CD4-positive, alpha-beta T cell treated with Interleukin-2 at 100 ng/mL for 4 hours (primary cell): ENCODE results near the gene TMPRSS5.
"Not testable (repeated sequence)": the region's sequence is repeated elsewhere in the genome, so short reads cannot be mapped to it uniquely, and the experiment has no call there.

ENCODE experiments used
- DNase-seq: peaks from one replicate; pipeline ENCODE4 v3.0.0-alpha.2; 2020; ENCODE audit warnings: low spot score

The TMPRSS5 gene

DNA sequence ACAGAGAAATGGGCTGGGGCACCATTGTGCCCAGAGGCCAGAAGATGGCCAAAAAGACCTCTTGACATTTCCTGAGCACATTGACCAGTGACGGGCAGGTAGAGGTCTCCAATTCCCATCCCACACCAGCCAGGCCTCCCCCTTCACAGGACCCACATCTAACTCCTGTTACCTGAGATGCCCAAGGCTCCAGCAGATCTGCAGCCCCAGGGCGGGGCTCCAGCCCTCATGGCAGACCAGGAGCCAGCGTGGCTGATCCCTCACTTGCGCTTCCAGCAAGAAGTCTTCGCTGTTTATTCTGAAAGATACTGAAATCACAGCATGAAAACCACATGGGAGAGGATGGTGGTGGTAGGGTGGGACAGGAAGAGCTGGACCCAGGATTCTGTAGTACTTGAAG is 9.0 kb downstream of the TMPRSS5 start:
- DNase-seq = no peak

GRCh38 chr11:113695207-113695606 is 10.9 kb downstream of the TMPRSS5 start:
- no peak for DNase-seq

- no peak for DNase-seq
These were observed 11.7 kb downstream of the TMPRSS5 start for GRCh38 chr11:113694390-113694789.

DNA sequence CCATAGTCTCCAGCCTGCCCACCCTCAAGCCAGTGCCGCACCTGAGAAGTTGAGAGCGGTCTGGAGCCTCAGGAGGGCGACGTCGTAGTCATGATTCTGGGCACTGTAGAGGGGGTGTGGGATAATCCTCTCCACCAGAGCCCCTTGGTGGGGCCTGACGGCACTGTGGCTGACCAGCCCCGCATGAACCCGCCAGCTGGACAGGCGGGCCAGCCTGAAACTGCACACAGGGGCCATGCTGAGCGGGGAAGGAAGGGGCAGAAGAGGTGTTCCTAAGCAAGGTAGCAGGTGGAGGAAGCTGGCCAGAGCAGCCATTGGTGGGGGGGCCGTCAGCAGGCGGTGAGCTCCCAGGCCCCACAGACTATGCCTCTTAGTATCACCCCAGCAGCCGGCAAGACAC is 13.1 kb downstream of the TMPRSS5 start:
- no peak for DNase-seq

GRCh38 chr11:113690619-113691569 is 15.2 kb downstream of the TMPRSS5 start:
- no peak for DNase-seq

- DNase-seq = no peak
These were observed 16.1 kb downstream of the TMPRSS5 start for GRCh38 chr11:113689768-113690618.

DNA sequence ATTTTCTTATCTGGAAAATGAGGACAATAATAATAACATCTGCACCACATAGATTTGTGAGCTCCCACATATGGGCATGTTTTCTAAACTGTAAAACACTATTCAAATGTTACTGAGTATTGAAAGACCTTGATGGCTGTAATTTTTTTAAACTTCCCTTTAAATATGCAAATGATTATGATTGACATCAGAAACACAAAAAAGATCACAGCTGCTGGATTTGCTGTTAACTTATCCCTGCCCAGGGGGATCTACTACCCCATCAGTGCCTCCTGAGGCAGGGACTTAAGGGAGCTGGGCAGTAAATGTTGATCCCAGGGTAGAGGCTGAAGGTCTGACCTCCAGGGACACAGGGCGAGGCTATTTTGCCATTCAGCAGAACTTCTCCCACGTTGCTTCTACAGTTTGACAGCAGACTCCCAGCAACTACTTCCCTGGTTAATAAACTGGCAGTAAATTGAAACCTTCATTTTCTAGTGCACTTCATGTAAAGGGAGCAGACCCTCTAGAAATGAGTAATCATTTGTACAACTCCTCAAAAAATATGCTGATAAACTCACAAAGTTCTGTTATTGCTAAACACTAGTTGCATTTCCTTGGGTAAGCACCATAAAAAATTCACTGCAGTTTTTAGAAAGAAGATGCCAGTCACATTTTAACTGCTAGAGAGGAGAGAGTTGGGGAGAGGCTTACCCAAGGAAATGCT is 20.3 kb downstream of the TMPRSS5 start:
- no peak for DNase-seq

DNA sequence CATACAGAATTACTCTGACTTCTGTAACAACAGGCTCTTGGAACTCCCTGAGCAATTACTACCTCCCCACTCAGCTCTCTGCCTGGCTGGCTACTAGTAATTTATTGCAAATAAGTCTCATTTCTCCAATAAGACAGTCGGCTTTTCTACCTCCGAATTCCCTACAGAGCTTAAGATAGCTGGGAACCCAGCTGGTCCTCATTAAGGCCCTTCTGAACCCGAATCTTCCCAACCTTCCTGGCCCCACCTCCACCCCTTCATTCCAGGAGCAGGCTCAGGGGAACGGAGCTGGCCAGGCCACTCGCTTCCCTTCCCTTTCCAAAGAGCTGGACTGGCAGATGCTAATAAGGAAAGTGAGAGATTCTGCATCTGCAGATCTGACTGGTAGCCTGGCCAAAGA is 21.6 kb downstream of the TMPRSS5 start:
- DNase-seq = no peak

- no peak for DNase-seq
These were observed 22.5 kb downstream of the TMPRSS5 start for GRCh38 chr11:113683481-113684046.

DNA sequence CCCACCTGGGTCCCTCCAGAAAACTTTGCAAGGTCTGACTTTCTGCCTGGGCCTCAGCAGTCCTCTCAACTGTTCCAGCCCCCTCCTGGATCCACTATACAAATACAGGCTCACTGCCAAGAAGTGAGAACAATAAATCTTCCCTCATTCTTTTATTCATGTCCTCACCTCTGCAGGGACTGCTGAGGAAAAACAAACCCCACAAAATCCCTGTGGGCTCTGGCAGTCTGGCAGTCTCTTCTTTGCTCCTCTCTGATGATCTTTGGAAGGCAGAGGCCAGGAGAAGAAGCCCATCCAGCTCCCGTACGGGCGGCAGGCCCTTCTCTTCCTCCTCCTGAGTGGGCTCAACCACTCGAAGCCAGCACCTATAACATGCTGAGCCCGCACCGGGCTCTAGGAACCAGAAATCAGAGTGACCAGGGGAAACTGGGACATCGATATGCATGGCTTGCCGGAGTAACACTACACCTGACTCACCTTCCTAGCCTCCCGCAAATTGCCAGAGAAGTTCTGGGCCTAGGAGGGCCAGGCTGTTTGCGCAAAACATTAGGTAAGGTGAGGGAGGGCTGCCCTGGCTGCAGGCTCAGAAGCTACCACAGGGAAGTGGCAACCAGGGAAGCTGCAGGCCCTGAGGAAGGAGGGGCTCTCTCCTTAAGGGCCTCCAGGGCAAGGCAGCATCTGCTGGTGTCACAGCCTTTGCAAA is 24.2 kb downstream of the TMPRSS5 start:
- DNase-seq = no peak

DNA sequence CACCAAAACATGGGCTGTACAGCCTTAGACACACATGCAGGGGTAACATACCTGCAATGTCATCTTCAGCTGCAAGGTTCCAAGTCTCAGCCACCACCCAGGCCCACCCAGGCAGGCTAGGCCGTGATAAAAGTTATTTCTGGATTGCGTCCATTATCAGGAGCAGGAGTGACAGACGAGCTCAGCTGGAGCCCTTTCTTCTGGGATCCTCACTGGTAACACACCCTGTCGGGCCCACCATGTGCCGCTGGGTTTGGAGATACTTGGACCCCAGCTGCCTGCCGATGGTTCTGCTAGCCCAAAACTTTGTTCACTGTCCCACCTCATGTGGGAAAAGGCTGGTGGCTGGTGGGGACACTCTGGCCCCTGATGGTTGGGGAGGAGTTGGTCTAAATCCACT is 24.8 kb downstream of the TMPRSS5 start:
- no peak for DNase-seq

- no peak for DNase-seq
These were observed 28.4 kb downstream of the TMPRSS5 start for GRCh38 chr11:113677685-113678084.

GRCh38 chr11:113675565-113675964 is 30.5 kb downstream of the TMPRSS5 start:
- DNase-seq = no peak

DNA sequence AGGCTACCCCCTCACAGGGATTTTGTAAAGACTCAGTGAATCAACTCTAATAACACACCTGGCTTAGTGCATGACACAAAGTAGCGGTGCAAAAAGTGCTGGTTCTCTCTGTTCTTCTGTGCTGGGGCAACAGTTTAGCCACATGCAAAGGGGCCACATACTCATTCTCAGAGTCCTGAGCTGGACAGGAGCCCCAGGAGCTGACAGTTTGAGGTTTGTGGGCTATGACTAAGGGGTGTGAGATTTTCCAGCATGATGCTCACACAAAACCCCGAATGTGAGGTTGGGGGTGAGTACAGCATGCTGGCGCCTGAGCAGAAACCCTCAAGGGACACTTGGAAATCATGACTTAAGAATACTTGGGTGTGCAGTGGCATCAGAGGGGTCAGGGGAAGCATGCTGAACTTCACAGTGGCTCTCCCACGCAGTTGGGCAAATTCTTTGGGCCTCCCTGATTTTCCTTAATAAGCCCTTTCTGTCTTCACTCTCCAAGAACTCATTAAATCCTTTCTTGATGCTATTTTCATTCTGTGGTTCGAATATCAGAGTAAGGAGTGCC is 31.0 kb downstream of the TMPRSS5 start:
- DNase-seq = no peak

DNA sequence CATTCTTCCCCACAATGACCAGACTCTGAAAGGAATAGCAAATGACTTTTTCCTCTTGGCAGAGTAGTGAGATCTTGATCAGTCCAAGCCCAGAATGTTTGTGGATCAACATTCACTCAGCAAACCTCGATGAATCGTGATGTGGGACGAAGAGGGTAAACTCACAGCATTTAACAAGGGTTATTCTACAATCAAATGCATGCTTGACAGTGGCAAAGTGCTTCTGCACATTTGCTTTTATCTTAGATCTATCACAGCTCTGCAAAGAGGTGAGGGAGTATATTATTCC is 31.8 kb downstream of the TMPRSS5 start:
- no peak for DNase-seq

GRCh38 chr11:113673550-113674396 is 32.3 kb downstream of the TMPRSS5 start:
- no peak for DNase-seq

DNA sequence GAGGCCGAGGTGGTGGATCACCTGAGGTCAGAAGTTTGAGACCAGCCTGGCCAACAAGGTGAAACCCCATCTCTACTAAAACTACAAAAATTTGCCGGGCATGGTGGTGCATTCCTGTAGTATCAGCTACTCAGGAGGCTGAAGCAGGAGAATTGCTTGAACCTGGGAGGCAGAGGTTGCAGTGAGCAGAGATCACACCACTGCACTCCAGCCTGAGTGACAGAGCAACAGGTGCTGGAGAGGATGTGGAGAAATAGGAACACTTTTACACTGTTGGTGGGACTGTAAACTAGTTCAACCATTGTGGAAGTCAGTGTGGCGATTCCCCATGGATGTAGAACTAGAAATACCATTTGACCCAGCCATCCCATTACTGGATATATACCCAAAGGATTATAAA is 34.2 kb downstream of the TMPRSS5 start:
- DNase-seq = not testable (repeated sequence)

GRCh38 chr11:113670831-113671215 is 35.3 kb downstream of the TMPRSS5 start:
- DNase-seq = no peak

GRCh38 chr11:113670149-113670830 is 35.8 kb downstream of the TMPRSS5 start:
- DNase-seq = no peak

- no peak for DNase-seq
These were observed 37.9 kb downstream of the TMPRSS5 start for GRCh38 chr11:113668255-113668654.
